ENCODE data around the gene IFFO2. TPM values are rescaled to one million over a fixed set of nuclear protein-coding genes. Genes with fewer than 3 reads are reported as not detected.

The IFFO2 gene
- total and polyA plus RNA-seq, 10 of the 15 experiments (the other 5 are each of a cell fraction or from before 2014, with no cell fraction given) = 1.2 to 18.4 (median 6.7) TPM

GRCh38 chr1:18908911-18909771 is 47.3 kb downstream of the IFFO2 start:
- DNase-seq (ENCODE audit: low read depth, low spot score) = no peak
- RAD21 ChIA-PET (ENCODE audit: unreplicated experiment) = interaction anchor here (0.6 to 1.9 kb wide), 6 partner anchors 17 to 572 kb away, joined by 3 to 9 read pairs (median 4); no protein-coding TSS in a partner anchor
- Histone ChIP-seq H3K36me3 (ENCODE audit: control insufficient read depth in 2 of 2, insufficient read depth in 2 of 2, low read length in 1 of 2) (peaks cover 5 to 12% of the 10 kb centered on the region in 2 experiments), H3K4me3 (no peak overlapping the region), H3K4me1 (ENCODE audit: control insufficient read depth, insufficient read depth, low read length) (peaks cover 12% of the 10 kb centered on the region), H2AFZ (ENCODE audit: control insufficient read depth, low read depth, low read length) (no peak overlapping the region), H3K27me3 (replicated peaks in 1 of 2; ENCODE audit: control insufficient read depth in 2 of 2, insufficient read depth in 2 of 2, low read length in 1 of 2) (no peaks in the 10 kb centered on the region), H4K20me1 (ENCODE audit: control insufficient read depth, insufficient read depth) (no peaks in the 10 kb centered on the region), H3K27ac (ENCODE audit: control insufficient read depth, insufficient read depth) (no peak overlapping the region), H3K79me2 (ENCODE audit: control insufficient read depth, insufficient read depth, low read length) (no peaks in the 10 kb centered on the region), H3K9ac (ENCODE audit: control insufficient read depth, insufficient read depth, low read length) (no peak overlapping the region), H3K9me3 (replicated peaks; ENCODE audit: control insufficient read depth, insufficient read depth, low read length) (no peaks in the 10 kb centered on the region; the same call in 2 of the 3 replicates), H3K4me2 (ENCODE audit: control insufficient read depth, insufficient read depth) (no peak overlapping the region)
- POLR2A ChIA-PET = no interaction called here
- intact Hi-C loops (cut with micrococcal nuclease; ENCODE audit: unreplicated experiment) (no loop called here), in situ Hi-C loops (cut with MboI) (loop anchor here (5.0 kb wide), 1 partner anchor 188 kb away; no protein-coding TSS in a partner anchor)
- WGBS (ENCODE audit: insufficient coverage, insufficient replicate concordance, low lambda C conversion rate, missing lambda C conversion rate) = 78% methylated on average over 17 of the region's 17 CpGs
- CTCF ChIA-PET = interaction anchor here (0.6 to 5.3 kb wide), 15 partner anchors 9 to 1713 kb away, joined by 3 to 86 read pairs (median 7); partner anchors contain the start of gene IFFO2
- SMC1A ChIA-PET (ENCODE audit: uncharacterized antibody, unreplicated experiment) = interaction anchor here (0.6 to 3.4 kb wide), 8 partner anchors 24 to 1402 kb away, joined by 3 to 14 read pairs (median 3); no protein-coding TSS in a partner anchor
- TF ChIP-seq ZBTB11 (CRISPR knock-in tag; IDR thresholded peaks at IDR 0.05) = no peak
- TF ChIP-seq MYC (IDR thresholded peaks at IDR 0.05; ENCODE audit: insufficient read depth, insufficient read length, insufficient replicate concordance, low read length, severe bottlenecking) = no peak
- TF ChIP-seq, protein P1, sequence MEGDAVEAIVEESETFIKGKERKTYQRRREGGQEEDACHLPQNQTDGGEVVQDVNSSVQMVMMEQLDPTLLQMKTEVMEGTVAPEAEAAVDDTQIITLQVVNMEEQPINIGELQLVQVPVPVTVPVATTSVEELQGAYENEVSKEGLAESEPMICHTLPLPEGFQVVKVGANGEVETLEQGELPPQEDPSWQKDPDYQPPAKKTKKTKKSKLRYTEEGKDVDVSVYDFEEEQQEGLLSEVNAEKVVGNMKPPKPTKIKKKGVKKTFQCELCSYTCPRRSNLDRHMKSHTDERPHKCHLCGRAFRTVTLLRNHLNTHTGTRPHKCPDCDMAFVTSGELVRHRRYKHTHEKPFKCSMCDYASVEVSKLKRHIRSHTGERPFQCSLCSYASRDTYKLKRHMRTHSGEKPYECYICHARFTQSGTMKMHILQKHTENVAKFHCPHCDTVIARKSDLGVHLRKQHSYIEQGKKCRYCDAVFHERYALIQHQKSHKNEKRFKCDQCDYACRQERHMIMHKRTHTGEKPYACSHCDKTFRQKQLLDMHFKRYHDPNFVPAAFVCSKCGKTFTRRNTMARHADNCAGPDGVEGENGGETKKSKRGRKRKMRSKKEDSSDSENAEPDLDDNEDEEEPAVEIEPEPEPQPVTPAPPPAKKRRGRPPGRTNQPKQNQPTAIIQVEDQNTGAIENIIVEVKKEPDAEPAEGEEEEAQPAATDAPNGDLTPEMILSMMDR (IDR thresholded peaks at IDR 0.05 in 2 of 3, conservative IDR thresholded peaks at IDR 0.05 in 1 of 3; ENCODE audit: control insufficient read depth in 2 of 3, extremely low read depth in 1 of 3, insufficient read depth in 1 of 3, low read depth in 3 of 3, low read length in 3 of 3) = no peak
- TF ChIP-seq, protein P2, sequence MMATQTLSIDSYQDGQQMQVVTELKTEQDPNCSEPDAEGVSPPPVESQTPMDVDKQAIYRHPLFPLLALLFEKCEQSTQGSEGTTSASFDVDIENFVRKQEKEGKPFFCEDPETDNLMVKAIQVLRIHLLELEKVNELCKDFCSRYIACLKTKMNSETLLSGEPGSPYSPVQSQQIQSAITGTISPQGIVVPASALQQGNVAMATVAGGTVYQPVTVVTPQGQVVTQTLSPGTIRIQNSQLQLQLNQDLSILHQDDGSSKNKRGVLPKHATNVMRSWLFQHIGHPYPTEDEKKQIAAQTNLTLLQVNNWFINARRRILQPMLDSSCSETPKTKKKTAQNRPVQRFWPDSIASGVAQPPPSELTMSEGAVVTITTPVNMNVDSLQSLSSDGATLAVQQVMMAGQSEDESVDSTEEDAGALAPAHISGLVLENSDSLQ (IDR thresholded peaks at IDR 0.05) = no peak
- no peak for TF ChIP-seq RAD21 (IDR thresholded peaks at IDR 0.05; ENCODE audit: insufficient read depth, low read depth, low read length)
- TF ChIP-seq MXI1 (IDR thresholded peaks at IDR 0.05; ENCODE audit: low read depth, low read length) = no peak
- BruUV-seq (replicated peaks) = no TSS peak
- ATAC-seq = no peak
- FAIRE-seq = no peak

All from GM12878 (cell line).